Astrocyte (in vitro differentiated cells and primary cell): ENCODE data around the gene GRIN3B. TPM values are rescaled to one million over a fixed set of nuclear protein-coding genes. Genes with fewer than 3 reads are reported as not detected.

Experiments
- DNase-seq: peaks from one replicate; pipeline ENCODE4 v3.0.0-alpha.2; 2010; ENCODE audit warnings: low read depth
- FAIRE-seq: peaks from 2 replicates; lab custom pipeline; 2011; peaks lifted over from hg19 to GRCh38; lab: Jason Lieb, UNC
- H2AFZ ChIP-seq: 2 replicates; pipeline ENCODE4 v1.6.0; 2012; ENCODE audit warnings: low read depth, low read length, inconsistent platforms
- H3K27ac ChIP-seq: 2 replicates; pipeline ENCODE4 v1.5.1; 2011; ENCODE audit warnings: low read depth, low read length, inconsistent platforms
- H3K27me3 ChIP-seq: 2 replicates; pipeline ENCODE4 v1.6.0; 2011; ENCODE audit warnings: low read length, inconsistent platforms; ENCODE audit not compliant: insufficient read depth
- H3K36me3 ChIP-seq: 2 replicates; pipeline ENCODE4 v1.5.1; 2011; ENCODE audit warnings: low read length, inconsistent platforms; ENCODE audit not compliant: insufficient read depth
- H3K4me1 ChIP-seq: 2 replicates; pipeline ENCODE4 v1.5.1; 2011; ENCODE audit warnings: low read length, inconsistent platforms; ENCODE audit not compliant: insufficient read depth
- H3K4me2 ChIP-seq: 2 replicates; pipeline ENCODE4 v1.6.0; 2012; ENCODE audit warnings: low read length, inconsistent platforms
- H3K4me3 ChIP-seq: 2 replicates; pipeline ENCODE4 v1.5.1; 2011; ENCODE audit warnings: low read depth, mild to moderate bottlenecking, low read length, inconsistent platforms; ENCODE audit not compliant: insufficient read depth
- H3K79me2 ChIP-seq: 2 replicates; pipeline ENCODE4 v1.6.0; 2012; ENCODE audit warnings: mild to moderate bottlenecking, low read length, inconsistent platforms; ENCODE audit not compliant: insufficient read depth
- H3K9ac ChIP-seq: 2 replicates; pipeline ENCODE4 v1.6.0; 2012; ENCODE audit warnings: mild to moderate bottlenecking, low read length, inconsistent platforms
- H3K9me3 ChIP-seq: 2 replicates; pipeline ENCODE4 v1.5.1; 2012; ENCODE audit warnings: low read depth, mild to moderate bottlenecking, low read length, inconsistent platforms; ENCODE audit not compliant: insufficient read depth
- H4K20me1 ChIP-seq: 2 replicates; pipeline ENCODE4 v1.6.0; 2012; ENCODE audit warnings: low read length, inconsistent platforms; ENCODE audit not compliant: insufficient read depth
- H3K27ac Mint-ChIP-seq: one replicate; pipeline ENCODE4 v1.8.0; 2021; ENCODE audit warnings: mild to moderate bottlenecking, mixed read lengths; ENCODE audit not compliant: unreplicated experiment
- H3K27me3 Mint-ChIP-seq: one replicate; pipeline ENCODE4 v1.8.0; 2021; ENCODE audit warnings: low read depth, mixed read lengths; ENCODE audit not compliant: unreplicated experiment
- H3K36me3 Mint-ChIP-seq: one replicate; pipeline ENCODE4 v1.8.0; 2021; ENCODE audit warnings: low read depth, mixed read lengths; ENCODE audit not compliant: unreplicated experiment
- H3K4me1 Mint-ChIP-seq: one replicate; pipeline ENCODE4 v1.8.0; 2021; ENCODE audit warnings: low read depth, mixed read lengths; ENCODE audit not compliant: unreplicated experiment
- H3K4me3 Mint-ChIP-seq: one replicate; pipeline ENCODE4 v1.8.0; 2021; ENCODE audit warnings: mild to moderate bottlenecking, moderate library complexity, mixed read lengths; ENCODE audit not compliant: unreplicated experiment
- H3K9me3 Mint-ChIP-seq: one replicate; pipeline ENCODE4 v1.8.0; 2021; ENCODE audit warnings: mild to moderate bottlenecking, mixed read lengths; ENCODE audit not compliant: unreplicated experiment
- CTCF ChIP-seq: IDR thresholded peaks from 2 replicates; pipeline ENCODE4 v1.5.1; 2011; ENCODE audit warnings: low read depth, mild to moderate bottlenecking, inconsistent platforms, low read length, moderate library complexity; ENCODE audit not compliant: insufficient read depth
- EZH2 ChIP-seq: IDR thresholded peaks from 2 replicates; pipeline ENCODE4 v1.6.1; 2012; ENCODE audit warnings: mild to moderate bottlenecking, low read length, inconsistent platforms; ENCODE audit not compliant: insufficient read depth
- total RNA-seq: library from RNA; stranded (reverse); gene quantifications from 2 replicates; pipeline ENCODE4 v1.2.1, GENCODE V29; 2021

The GRIN3B gene
- total RNA-seq, 1 donor from 2014 or later = 2.7 TPM

- Histone ChIP-seq H3K9ac (no peak overlapping the region), H3K4me3 (no peak overlapping the region), H3K79me2 (no peaks in the 10 kb centered on the region), H3K27ac (no peak overlapping the region), H3K36me3 (peaks cover 10% of the 10 kb centered on the region), H3K4me2 (no peak overlapping the region), H3K27me3 (no peaks in the 10 kb centered on the region), H3K9me3 (peaks cover 5% of the 10 kb centered on the region), H2AFZ (no peak overlapping the region), H3K4me1 (no peaks in the 10 kb centered on the region), H4K20me1 (no peaks in the 10 kb centered on the region)
- FAIRE-seq (no peak), DNase-seq (no peak)
- no peak for TF ChIP-seq EZH2
- TF ChIP-seq CTCF = no peak
- peaks cover 5% of the 10 kb centered on the region for H3K9me3 Mint-ChIP-seq
- H3K4me3 Mint-ChIP-seq = no peak overlapping the region
- no peaks in the 10 kb centered on the region for H3K4me1 Mint-ChIP-seq
- H3K36me3 Mint-ChIP-seq = peaks cover 16% of the 10 kb centered on the region
- H3K27me3 Mint-ChIP-seq = no peaks in the 10 kb centered on the region
- H3K27ac Mint-ChIP-seq = no peak overlapping the region
Observed at GRCh38 chr19:973726-974563, 26.3 kb upstream of the GRIN3B start.

GRCh38 chr19:974564-975257 lies 25.5 kb upstream of the GRIN3B start:
- Mint-ChIP-seq H3K4me3 (no peak overlapping the region), H3K27me3 (no peaks in the 10 kb centered on the region), H3K36me3 (peaks cover 16% of the 10 kb centered on the region), H3K27ac (no peak overlapping the region), H3K4me1 (no peaks in the 10 kb centered on the region), H3K9me3 (peaks cover 5% of the 10 kb centered on the region)
- Histone ChIP-seq H4K20me1 (no peaks in the 10 kb centered on the region), H3K27ac (no peak overlapping the region), H3K4me1 (no peaks in the 10 kb centered on the region), H3K9ac (no peak overlapping the region), H2AFZ (no peak overlapping the region), H3K4me3 (no peak overlapping the region), H3K9me3 (peaks cover 5% of the 10 kb centered on the region), H3K4me2 (no peak overlapping the region), H3K79me2 (no peaks in the 10 kb centered on the region), H3K27me3 (no peaks in the 10 kb centered on the region), H3K36me3 (peaks cover 10% of the 10 kb centered on the region)
- FAIRE-seq (no peak), DNase-seq (no peak)
- TF ChIP-seq CTCF (no peak), EZH2 (no peak)

- H3K27me3 Mint-ChIP-seq = no peaks in the 10 kb centered on the region
- H3K4me1 Mint-ChIP-seq = peaks cover 2% of the 10 kb centered on the region
- Histone ChIP-seq H3K79me2 (no peaks in the 10 kb centered on the region), H2AFZ (no peak overlapping the region), H4K20me1 (no peaks in the 10 kb centered on the region), H3K4me2 (no peak overlapping the region), H3K27ac (no peak overlapping the region), H3K4me1 (peaks cover 8% of the 10 kb centered on the region), H3K27me3 (no peaks in the 10 kb centered on the region), H3K9ac (no peak overlapping the region), H3K9me3 (no peaks in the 10 kb centered on the region), H3K4me3 (no peak overlapping the region), H3K36me3 (peaks cover 3% of the 10 kb centered on the region)
- no peak overlapping the region for H3K4me3 Mint-ChIP-seq
- H3K27ac Mint-ChIP-seq = no peak overlapping the region
- H3K9me3 Mint-ChIP-seq = no peaks in the 10 kb centered on the region
- TF ChIP-seq EZH2 (no peak), CTCF (no peak)
- DNase-seq = no peak
- no peak for FAIRE-seq
- H3K36me3 Mint-ChIP-seq = peaks cover 6% of the 10 kb centered on the region
Observed at GRCh38 chr19:976476-976875, 23.7 kb upstream of the GRIN3B start.
